Measurements from ENCODE around the gene C2. TPM values are rescaled to one million over a fixed set of nuclear protein-coding genes. Genes with fewer than 3 reads are reported as not detected.
"Not testable (repeated sequence)": the region's sequence is repeated elsewhere in the genome, so short reads cannot be mapped to it uniquely, and the experiment has no call there.

The C2 gene
- total RNA-seq, 2 experiments from 2014 or later = 1.6 to 2.1 TPM

- CTCF ChIA-PET = no interaction called here
- Mint-ChIP-seq H3K9me3 (no peaks in the 10 kb centered on the region), H3K4me1 (ENCODE audit: low read depth) (peaks cover 32% of the 10 kb centered on the region), H3K27ac (no peak overlapping the region), H3K36me3 (ENCODE audit: low read depth) (peaks cover 37% of the 10 kb centered on the region), H3K27me3 (ENCODE audit: low read depth) (no peaks in the 10 kb centered on the region), H3K4me3 (no peak overlapping the region)
- no peak for DNase-seq
- intact Hi-C loops (cut with micrococcal nuclease) = no loop called here
These were observed 40.8 kb downstream of the C2 start for GRCh38 chr6:31968326-31968725.

GRCh38 chr6:31968791-31969711 lies 41.5 kb downstream of the C2 start:
- CTCF ChIA-PET = no interaction called here
- Mint-ChIP-seq H3K27ac (peak overlapping the region; percentile 77), H3K4me3 (no peak overlapping the region), H3K36me3 (ENCODE audit: low read depth) (peaks cover 32% of the 10 kb centered on the region), H3K27me3 (ENCODE audit: low read depth) (no peaks in the 10 kb centered on the region), H3K9me3 (no peaks in the 10 kb centered on the region), H3K4me1 (ENCODE audit: low read depth) (peaks cover 39% of the 10 kb centered on the region)
- DNase-seq = no peak
- intact Hi-C loops (cut with micrococcal nuclease) = no loop called here

DNA sequence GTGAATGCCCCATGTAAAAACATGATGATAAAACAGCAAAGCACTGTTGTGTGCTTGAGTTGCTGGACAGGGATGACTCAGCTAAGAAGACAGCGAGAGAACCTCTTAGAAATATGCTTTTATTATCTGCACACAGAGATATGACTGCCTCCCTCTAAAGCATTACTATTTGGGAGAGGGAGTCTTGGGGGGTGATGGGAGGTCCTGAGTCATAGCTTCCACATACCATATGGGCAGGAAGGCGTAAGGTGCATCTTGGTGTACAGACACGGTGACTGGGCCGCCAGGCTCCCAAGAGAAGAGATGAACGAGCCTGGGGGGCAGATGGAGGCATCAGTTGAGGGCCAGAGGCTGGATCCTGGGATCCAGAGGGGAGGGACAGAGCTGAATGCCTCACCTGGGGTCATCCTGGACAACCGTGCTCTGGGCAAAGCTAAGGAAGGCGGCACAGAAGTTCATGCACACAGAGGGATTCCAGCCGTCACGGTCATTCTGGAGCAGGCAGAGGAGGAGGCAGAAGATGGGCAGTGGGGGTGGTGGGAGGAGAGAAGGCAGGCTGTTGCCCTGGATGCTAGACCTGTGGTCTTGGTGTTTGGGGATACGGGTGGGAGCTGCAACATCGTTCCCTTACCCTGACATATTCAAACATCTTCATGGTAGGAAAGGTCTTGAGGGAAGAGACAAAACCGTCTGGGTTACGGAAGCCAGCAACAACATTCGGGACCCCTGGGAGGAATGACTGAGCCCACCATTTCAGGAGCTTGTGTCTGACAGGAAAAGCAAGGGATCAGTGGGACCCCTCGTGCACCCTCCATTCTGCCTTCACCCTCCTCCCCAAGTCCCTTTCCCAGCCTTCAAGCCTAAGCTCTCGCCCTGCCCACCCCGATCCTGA lies 42.4 kb downstream of the C2 start:
- DNase-seq = no peak
- CTCF ChIA-PET = interaction anchor here (0.9 kb wide), 2 partner anchors 12 to 19 kb away, joined by 3 read pairs; no protein-coding TSS in a partner anchor
- H3K27me3 Mint-ChIP-seq (ENCODE audit: low read depth) = no peaks in the 10 kb centered on the region
- peak overlapping the region; percentile 77 for H3K27ac Mint-ChIP-seq
- H3K4me3 Mint-ChIP-seq = peak overlapping the region; percentile 98
- H3K36me3 Mint-ChIP-seq (ENCODE audit: low read depth) = peaks cover 32% of the 10 kb centered on the region
- intact Hi-C loops (cut with micrococcal nuclease) = no loop called here
- peaks cover 41% of the 10 kb centered on the region for H3K4me1 Mint-ChIP-seq (ENCODE audit: low read depth)
- no peaks in the 10 kb centered on the region for H3K9me3 Mint-ChIP-seq

DNA sequence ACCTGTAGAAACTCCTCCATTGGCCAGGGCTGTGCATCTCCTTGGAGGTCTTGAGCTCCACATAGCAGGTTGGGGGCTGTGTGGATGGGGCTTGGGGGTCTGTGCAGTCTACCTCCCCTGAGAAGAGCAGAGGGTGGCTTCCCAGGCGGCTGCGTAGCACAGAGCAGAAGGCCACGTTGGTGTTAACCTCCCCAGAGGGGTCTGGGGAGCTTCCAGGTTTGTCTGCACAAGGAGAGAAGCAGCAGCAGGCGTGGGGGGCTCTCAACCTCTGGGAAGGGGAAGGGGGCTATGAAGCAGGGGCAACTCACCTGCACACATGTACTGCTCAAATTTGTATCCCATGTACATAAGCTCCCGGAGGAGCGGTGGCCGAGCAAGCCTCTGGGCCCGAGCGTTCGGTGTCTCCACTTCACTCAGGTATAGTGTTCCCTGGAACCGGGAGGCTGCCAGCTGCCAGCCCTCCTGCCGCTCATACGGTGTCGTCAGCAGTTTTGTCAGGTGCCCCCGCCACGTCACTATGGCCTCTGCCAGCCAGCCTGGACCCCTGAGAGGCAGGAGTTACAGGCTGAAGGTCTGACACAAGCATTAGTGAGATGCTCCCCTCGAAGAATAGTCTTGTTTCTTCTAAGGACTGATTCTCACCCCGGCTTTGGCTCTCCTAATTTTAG lies 43.2 kb downstream of the C2 start:
- no peaks in the 10 kb centered on the region for H3K9me3 Mint-ChIP-seq
- H3K36me3 Mint-ChIP-seq (ENCODE audit: low read depth) = peaks cover 30% of the 10 kb centered on the region
- no peaks in the 10 kb centered on the region for H3K27me3 Mint-ChIP-seq (ENCODE audit: low read depth)
- peak overlapping the region; percentile 98 for H3K4me3 Mint-ChIP-seq
- intact Hi-C loops (cut with micrococcal nuclease) = no loop called here
- CTCF ChIA-PET = interaction anchor here (0.9 kb wide), 2 partner anchors 13 to 20 kb away, joined by 3 read pairs; no protein-coding TSS in a partner anchor
- DNase-seq = no peak
- peak overlapping the region; percentile 100 for H3K27ac Mint-ChIP-seq
- peaks cover 41% of the 10 kb centered on the region for H3K4me1 Mint-ChIP-seq (ENCODE audit: low read depth)

- Mint-ChIP-seq H3K4me3 (peak overlapping the region; percentile 98), H3K36me3 (ENCODE audit: low read depth) (peaks cover 29% of the 10 kb centered on the region), H3K9me3 (no peaks in the 10 kb centered on the region), H3K27me3 (ENCODE audit: low read depth) (no peaks in the 10 kb centered on the region), H3K4me1 (ENCODE audit: low read depth) (peaks cover 41% of the 10 kb centered on the region), H3K27ac (peak overlapping the region; percentile 100)
- DNase-seq = no peak
- CTCF ChIA-PET = interaction anchor here (1.4 kb wide), 2 partner anchors 14 to 20 kb away, joined by 3 to 9 read pairs; no protein-coding TSS in a partner anchor
- intact Hi-C loops (cut with micrococcal nuclease) = no loop called here
These were observed 43.9 kb downstream of the C2 start for GRCh38 chr6:31971279-31971992.

GRCh38 chr6:31971993-31972708 lies 44.6 kb downstream of the C2 start, which contains the start of gene DXO:
TSS of gene DXO (minus strand) at chr6:31972138. CDS start at chr6:31971675, 463 bp downstream.
- Mint-ChIP-seq H3K9me3 (no peaks in the 10 kb centered on the region), H3K4me1 (ENCODE audit: low read depth) (peaks cover 41% of the 10 kb centered on the region), H3K36me3 (ENCODE audit: low read depth) (peaks cover 23% of the 10 kb centered on the region), H3K27me3 (ENCODE audit: low read depth) (no peaks in the 10 kb centered on the region), H3K4me3 (peak within 1 kb of the TSS; percentile 98), H3K27ac (peak within 1 kb of the TSS; percentile 100)
- intact Hi-C loops (cut with micrococcal nuclease) = loop anchor here (1.0 kb wide), 1 partner anchor 13 kb away; the partner anchor contains the start of gene SKIC2
- CTCF ChIA-PET = interaction anchor here (1.4 kb wide), 2 partner anchors 15 to 20 kb away, joined by 3 to 9 read pairs; no protein-coding TSS in a partner anchor
- peak; percentile 99 for DNase-seq

DNA sequence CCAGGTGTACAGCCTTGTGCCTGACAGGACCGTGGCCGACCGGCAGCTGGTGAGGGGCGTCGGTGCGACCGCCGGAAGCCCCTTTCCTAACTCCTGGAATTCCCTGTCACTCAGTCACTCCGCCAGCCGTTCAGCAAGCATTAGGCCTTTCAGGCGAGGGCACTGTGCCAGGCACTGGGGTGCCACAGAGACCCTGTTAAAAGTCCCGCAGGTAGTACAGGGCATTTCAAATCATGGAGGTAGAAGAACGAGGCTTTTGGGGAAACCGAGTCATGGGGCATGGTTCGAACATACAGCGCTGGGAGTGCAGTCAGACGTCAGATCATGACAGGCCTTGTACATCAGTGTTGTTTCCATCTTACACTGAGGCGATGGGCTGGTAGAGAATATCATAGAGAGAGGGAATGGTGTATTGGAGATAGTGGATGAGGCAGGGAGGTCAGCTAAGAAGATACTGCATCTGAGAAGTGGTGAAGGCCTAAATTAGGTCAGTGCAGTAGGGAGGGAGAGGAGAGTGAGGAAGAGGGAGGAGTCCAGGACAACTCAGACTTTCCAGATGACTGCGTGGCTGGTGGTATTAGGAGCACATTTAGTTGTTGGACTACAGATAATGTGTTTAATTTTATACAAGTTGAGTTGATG lies 45.3 kb downstream of the C2 start:
- CTCF ChIA-PET = interaction anchor here (1.4 kb wide), 2 partner anchors 16 to 21 kb away, joined by 3 to 9 read pairs; no protein-coding TSS in a partner anchor
- Mint-ChIP-seq H3K27ac (peak overlapping the region; percentile 100), H3K36me3 (ENCODE audit: low read depth) (peaks cover 17% of the 10 kb centered on the region), H3K27me3 (ENCODE audit: low read depth) (no peaks in the 10 kb centered on the region), H3K4me1 (ENCODE audit: low read depth) (peaks cover 41% of the 10 kb centered on the region), H3K9me3 (no peaks in the 10 kb centered on the region), H3K4me3 (peak overlapping the region; percentile 98)
- intact Hi-C loops (cut with micrococcal nuclease) = loop anchor here (1.0 kb wide), 1 partner anchor 14 kb away; the partner anchor contains the start of gene SKIC2
- peak; percentile 46 for DNase-seq

- H3K9me3 Mint-ChIP-seq; H3K27me3 Mint-ChIP-seq (ENCODE audit: low read depth); intact Hi-C loops (cut with micrococcal nuclease); H3K27ac Mint-ChIP-seq; DNase-seq; H3K4me3 Mint-ChIP-seq; CTCF ChIA-PET; H3K36me3 Mint-ChIP-seq (ENCODE audit: low read depth): not testable (repeated sequence)
- H3K4me1 Mint-ChIP-seq (ENCODE audit: low read depth) = peaks cover 36% of the 10 kb centered on the region
These were observed 48.5 kb downstream of the C2 start for GRCh38 chr6:31976065-31976464.

DNA sequence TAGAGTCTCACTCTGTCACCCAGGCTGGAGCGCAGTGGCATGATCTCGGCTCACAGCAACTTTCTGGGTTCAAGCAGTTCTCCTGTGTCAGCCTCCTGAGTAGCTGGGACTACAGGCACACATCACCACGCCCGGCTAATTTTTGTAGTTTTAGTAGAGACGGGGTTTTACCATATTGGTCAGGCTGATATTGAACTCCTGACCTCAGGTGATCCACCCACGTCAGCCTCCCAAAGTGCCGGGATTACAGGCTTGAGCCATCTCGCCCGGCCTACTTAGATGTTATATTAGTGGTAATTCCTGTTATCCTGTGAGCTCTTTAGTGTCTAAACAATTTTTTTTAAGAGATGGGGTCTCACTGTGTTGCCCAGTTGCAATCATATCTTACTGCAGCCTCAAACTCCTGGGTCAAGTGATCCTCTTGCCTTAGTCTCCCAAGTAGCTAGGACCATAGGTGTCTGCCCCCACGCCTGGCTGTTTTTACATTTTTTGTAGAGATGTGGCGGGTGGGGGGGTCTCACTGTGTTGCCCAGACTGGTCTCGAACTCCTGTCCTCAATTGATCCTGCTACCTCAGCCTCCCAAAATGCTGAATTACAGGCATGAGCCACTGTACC lies 50.4 kb downstream of the C2 start:
- intact Hi-C loops (cut with micrococcal nuclease) = no loop called here
- Mint-ChIP-seq H3K27me3 (ENCODE audit: low read depth) (no peaks in the 10 kb centered on the region), H3K4me3 (no peak overlapping the region), H3K4me1 (ENCODE audit: low read depth) (peaks cover 29% of the 10 kb centered on the region), H3K36me3 (ENCODE audit: low read depth) (peaks cover 3% of the 10 kb centered on the region), H3K27ac (no peak overlapping the region), H3K9me3 (no peaks in the 10 kb centered on the region)
- DNase-seq = no peak
- CTCF ChIA-PET = no interaction called here

DNA sequence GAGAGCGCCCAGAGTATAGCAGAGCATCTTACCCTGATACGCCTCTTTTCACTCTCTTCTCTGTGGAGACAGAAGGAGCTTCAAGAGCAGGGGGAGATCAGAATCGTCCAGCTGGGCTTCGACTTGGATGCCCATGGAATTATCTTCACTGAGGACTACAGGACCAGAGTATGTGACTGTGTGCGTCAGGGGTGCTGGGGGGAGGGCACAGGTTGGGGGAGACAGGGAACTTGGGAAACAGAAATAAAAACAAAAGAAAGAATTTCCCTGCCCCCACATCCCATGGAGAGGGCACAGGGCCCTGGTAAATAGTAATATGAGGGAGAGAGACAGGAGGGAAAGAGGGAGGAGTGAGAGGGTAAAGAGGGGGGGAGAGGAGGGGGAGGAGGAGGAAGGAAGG lies 51.3 kb downstream of the C2 start:
- intact Hi-C loops (cut with micrococcal nuclease) = no loop called here
- DNase-seq = no peak
- CTCF ChIA-PET = interaction anchor here (0.5 to 1.5 kb wide), 3 partner anchors 26 to 149 kb away, joined by 3 to 5 read pairs (median 4); partner anchors contain the start of gene ATF6B
- Mint-ChIP-seq H3K27ac (peak overlapping the region; percentile 84), H3K27me3 (ENCODE audit: low read depth) (no peaks in the 10 kb centered on the region), H3K4me3 (no peak overlapping the region), H3K36me3 (ENCODE audit: low read depth) (peaks cover 3% of the 10 kb centered on the region), H3K9me3 (no peaks in the 10 kb centered on the region), H3K4me1 (ENCODE audit: low read depth) (peaks cover 20% of the 10 kb centered on the region)

All from activated naive CD4-positive, alpha-beta T cell treated with anti-CD3 and anti-CD28 coated beads for 36 hours (primary cell).